DMS 273 treated with DMSO at 0.1 percent for 48 hours (cell line): Measurements from ENCODE around the gene TFF3.

Experiments
- DNase-seq: peaks from one replicate; lab custom pipeline; 2025; lab: John Stamatoyannopoulos, UW

TFF3 gene

GRCh38 chr21:42289926-42290325, 25.3 kb downstream of the TFF3 start:
- DNase-seq = no peak

GRCh38 chr21:42288962-42289361, 26.2 kb downstream of the TFF3 start:
- no peak for DNase-seq

GRCh38 chr21:42287193-42288083, 27.8 kb downstream of the TFF3 start:
- DNase-seq = no peak

DNA sequence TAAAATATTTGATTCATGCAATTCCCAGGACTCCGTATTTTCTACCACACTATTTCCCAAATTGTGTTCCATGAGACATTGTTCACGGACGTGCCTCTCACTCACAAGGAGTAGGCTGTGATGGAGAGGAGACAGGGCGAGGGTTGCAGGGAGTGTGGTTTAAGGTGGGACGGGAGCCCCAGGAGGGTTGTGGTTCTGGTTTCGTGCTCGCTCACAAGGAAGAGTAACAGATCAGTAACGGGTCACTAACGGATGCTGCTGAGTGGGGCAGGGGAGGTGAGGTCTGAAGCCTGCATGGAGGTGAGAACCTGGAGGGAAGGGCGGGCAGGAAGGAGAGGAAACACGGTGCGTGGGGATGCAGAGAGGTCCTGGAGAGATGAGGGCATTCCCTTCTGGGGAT, 28.8 kb downstream of the TFF3 start:
- no peak for DNase-seq

DNA sequence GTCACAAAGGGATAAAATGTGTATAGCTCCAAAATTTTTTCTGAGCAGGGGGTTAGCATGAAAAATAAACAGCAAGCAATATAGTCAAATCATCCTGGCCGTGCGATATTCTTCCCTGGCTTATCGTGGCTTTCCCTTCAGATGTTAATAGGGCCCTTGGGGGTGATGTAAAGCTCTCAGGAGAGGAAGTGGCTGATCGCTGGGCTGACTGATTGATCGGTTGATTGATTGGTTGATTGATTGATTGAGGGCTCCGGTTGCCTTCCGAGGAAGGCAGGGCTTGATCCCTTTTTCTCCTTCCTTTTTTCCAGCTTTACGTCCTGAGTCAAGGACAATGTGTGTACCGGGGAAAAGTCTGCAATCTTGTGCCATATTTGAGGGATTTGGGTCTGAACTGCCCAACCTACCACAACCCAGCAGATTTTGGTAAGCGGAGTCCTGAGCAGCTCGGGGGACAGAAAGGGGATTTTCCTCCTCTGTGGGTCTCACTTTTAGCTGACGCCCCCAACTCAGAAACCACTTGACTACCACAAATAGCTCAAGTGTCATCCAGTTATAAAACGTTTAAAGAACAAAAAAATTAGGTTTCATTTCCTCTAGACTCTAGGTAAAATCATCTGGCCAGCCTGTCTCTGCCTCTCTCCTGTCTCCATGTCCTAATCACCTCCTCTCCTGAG, 29.5 kb downstream of the TFF3 start:
- DNase-seq = no peak

DNA sequence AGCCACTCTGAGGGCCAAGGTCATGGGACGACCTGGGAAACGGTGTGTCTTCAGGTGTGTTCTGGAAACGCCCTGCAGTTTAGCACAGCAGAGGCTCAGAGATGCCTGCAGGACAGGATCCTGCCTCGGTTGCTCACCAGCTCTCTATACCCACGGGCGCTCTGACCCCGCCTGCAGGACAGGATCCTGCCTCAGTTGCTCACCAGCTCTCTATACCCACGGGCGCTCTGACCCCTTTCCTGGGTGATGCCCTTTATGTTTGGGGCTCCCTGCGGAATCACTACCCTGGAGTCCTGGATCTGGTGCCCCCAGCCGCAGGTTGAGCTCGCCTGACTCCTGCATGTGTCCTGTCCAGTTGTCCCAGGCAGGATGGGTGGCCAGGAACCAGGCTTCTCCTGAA, 32.5 kb downstream of the TFF3 start:
- no peak for DNase-seq

DNA sequence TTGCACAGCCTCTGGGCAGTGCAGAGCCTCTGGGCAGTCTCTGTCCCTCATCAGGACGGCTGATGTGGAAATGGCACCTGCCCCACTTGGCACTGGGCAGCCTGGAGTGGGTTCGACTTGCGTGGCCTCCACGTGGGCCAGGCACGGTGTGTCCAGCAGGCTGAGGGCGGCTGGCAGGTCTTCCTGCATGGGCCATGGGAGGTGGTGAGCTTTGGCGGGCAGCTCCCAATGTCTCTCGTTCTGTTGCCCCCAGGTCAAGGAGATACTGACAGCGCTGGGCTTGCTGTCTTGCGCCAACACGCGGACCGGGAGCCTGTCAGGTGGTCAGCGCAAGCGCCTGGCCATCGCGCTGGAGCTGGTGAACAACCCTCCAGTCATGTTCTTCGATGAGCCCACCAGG, 33.2 kb downstream of the TFF3 start:
- no peak for DNase-seq

- DNase-seq = no peak
Observed at GRCh38 chr21:42281181-42281680, 34.0 kb downstream of the TFF3 start.

GRCh38 chr21:42280356-42281180, 34.6 kb downstream of the TFF3 start:
- no peak for DNase-seq

DNA sequence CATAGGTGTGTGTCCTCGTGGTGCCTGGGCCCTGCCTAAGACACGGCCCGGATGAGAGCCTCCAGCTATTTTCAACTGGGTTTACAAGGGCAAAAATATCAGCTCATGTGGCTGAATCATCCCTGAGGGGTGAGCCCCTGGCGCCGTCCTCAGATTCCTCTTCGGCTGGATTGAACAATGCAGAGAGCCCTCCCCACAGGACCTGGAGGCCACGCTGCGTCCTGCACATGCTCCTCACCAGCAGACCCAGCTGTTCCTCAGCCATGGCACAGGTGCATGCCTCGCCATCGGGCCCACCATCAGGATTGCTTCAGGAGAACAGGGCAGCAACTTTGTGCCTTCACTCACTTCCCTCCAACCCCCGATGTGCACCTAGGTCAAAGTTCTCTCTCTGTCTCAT, 35.3 kb downstream of the TFF3 start:
- no peak for DNase-seq

DNA sequence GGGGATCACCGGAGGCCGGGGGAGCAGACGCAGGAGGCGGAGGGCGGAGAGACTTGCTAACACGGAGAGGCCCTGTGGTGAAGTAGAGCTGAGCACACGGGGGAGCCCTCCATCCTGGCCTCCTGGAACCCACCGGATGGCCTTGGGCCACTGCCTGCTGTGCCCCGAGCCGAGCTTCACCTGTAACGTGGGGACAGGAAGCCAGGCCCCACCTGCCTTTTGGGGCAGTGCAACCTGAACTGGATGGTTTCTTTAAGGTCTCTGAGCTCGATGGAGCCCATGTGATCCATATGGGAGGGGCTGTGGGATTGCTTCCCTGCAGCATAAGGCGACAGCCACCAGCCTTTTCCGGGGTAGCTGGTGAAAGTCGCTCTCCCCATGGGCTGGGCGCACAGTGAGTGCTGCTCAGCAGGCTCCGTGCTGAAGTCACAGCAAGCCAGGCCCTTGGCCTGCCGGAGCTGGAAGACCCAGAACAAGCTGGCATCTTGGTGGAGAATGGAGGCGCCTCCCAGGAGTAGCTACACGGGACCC, 35.8 kb downstream of the TFF3 start:
- DNase-seq = no peak

GRCh38 chr21:42278451-42279149, 36.6 kb downstream of the TFF3 start:
- no peak for DNase-seq

- DNase-seq = no peak
Observed at GRCh38 chr21:42277593-42277992, 37.6 kb downstream of the TFF3 start.

GRCh38 chr21:42276526-42277154, 38.6 kb downstream of the TFF3 start:
- DNase-seq = no peak

DNA sequence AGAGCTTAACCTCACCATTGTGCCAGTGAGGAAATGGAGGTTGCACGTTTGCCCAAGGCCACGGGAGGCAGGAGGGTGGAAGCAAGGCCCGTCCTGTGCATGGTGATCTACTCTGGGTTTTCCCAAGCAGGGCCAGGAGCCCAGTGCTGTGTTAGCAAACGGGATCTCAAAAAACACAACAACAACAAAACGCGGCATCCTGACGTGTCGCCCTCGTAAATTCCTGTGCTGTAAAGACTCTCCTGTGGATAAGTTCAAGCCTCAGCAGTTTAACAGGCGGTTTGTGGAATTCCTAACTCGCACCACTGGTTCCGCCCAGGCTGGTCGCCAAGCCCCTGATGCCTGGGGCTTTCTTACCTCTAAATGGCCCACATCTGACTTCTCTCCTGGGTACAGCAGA, 39.1 kb downstream of the TFF3 start:
- no peak for DNase-seq

GRCh38 chr21:42272984-42273600, 42.1 kb downstream of the TFF3 start:
- no peak for DNase-seq

DNA sequence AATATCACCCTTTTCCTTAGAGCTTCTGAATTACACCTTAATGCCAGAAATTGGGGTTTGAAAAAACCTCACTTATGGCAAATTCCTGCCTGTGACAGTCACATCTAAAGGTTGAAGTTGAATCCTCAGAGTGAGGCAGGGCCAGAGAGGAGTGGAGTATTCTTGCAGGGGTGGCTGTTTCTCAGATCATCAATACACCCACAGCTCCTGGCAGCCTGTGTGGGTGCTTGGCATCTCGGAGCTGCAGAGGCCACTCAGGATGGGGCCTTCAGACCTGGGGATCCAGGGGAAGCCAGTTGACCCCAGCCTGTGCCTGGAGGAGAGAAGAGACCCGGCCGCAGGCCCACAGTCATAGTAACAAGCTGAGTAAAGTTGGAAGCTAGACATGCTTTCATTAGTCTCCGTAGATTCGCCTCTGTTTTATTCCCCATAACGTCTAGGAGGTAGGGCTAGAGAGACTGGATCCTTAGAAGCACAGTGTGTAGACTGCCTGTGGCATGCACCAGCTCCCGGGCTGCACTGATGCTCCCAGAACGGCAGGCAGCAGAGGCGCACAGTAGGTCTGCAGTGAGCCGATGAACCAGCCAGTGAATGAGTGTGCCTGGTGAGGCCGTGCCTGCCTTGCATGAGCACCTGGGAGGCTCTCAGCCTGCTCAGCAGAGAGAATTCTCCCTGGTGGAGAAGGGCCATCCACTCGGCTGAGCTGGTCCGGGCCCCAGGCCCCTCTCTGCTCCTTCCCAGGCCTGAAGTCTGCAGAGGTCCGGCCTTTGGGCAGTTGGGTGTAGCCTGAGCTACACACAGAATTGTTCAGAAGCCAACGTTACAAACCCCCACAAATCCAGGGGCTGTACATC, 42.9 kb downstream of the TFF3 start:
- no peak for DNase-seq

GRCh38 chr21:42271065-42271464, 44.1 kb downstream of the TFF3 start:
- no peak for DNase-seq

- DNase-seq = no peak
Observed at GRCh38 chr21:42269386-42269785, 45.8 kb downstream of the TFF3 start.
